HG02678 (cell line): ENCODE results near the gene C4orf46.
A peak's percentile ranks its signal among the peaks of the same experiment; 100 is the strongest.

ENCODE experiments used
- ATAC-seq: cut with Tn5 transposase; IDR thresholded peaks from one replicate; pipeline ENCODE4 v1.9.1; 2021; ENCODE audit warnings: mild to moderate bottlenecking, moderate library complexity; ENCODE audit not compliant: unreplicated experiment

C4orf46 gene

GRCh38 chr4:158656439-158656838, 15.2 kb downstream of the C4orf46 start:
- ATAC-seq = no peak

GRCh38 chr4:158652920-158653319, 18.8 kb downstream of the C4orf46 start:
- ATAC-seq = no peak

DNA sequence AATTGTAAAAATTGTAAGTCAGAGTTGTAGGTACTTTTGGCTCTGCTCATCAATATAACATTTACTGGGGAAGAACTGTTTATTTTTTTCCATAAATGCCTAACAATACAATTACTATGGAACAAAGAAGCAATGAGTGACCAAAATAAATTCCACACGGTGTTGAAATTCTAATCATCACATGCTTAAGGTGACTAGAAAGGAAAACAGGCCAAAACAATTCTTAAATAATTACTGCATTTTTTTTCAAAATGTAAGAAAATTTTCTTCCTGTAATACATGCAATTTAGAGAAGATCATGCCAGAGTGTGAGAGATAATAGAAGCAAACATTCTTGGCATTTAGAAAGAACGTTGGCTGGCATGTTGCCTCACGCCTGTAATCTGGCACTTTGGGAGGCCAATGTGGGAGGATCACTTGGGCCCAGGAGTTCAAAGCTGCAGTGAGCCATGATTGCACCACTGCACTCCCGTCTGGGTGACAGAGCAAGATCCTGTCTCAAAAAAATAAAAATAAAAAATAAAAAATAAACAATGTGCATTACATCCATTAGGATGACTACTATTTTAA, 22.5 kb downstream of the C4orf46 start:
- no peak for ATAC-seq

DNA sequence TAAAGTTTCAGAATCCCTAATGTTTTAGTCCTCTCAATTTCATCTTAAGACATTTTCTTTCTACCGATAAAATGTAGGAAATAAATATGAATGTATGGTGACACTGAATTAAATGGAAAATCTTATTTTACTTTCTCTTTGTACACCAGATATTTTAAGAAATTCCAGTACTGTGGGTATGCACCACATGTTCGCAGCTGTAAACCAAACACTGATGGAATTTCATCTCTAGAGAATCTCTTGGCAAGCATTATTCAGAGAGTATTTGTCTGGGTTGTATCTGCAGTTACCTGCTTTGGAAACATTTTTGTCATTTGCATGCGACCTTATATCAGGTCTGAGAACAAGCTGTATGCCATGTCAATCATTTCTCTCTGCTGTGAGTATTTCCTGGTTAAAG, 26.9 kb downstream of the C4orf46 start:
- no peak for ATAC-seq

DNA sequence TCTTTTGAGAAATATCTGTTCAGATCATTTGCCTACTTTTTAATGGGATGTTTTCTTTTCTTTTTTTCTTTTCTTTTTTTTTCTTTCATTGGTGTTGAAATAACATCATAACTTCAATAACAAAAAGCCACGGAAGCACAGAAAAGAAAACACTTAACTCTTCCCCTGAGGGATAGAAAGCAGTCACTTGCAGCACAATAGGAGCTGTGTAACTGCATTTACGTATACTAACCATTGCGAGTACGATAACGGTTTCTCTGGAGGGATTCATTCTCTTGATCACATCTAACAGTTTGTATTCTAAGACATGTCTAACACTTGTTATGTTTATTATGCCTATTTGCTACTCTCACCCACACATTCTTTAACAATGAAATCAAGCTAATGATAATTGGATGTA, 27.3 kb downstream of the C4orf46 start:
- no peak for ATAC-seq

GRCh38 chr4:158636619-158637018, 35.1 kb downstream of the C4orf46 start:
- no peak for ATAC-seq

DNA sequence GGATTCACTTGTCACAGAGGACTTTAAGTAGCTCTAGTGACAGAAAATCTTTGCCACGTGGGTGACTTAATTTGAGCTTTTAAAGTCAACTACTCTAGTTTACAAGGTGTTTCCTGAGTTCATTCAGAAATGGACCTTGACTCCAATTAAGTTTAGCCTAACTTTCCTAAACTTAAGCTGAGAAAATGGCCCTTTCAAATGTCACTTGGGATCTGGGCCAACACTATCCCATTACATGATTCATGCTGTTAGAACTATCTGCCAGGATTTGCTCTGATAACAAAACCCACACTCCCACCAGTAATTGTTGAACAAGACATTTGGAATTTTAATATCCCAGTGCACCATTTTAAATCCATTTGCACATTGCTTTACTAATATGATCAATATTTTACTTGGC, 40.8 kb downstream of the C4orf46 start:
- ATAC-seq = no peak

GRCh38 chr4:158625544-158625943, 46.1 kb downstream of the C4orf46 start:
- no peak for ATAC-seq

- peak; percentile 97 for ATAC-seq
Measured at GRCh38 chr4:158624889-158625478, 46.7 kb downstream of the C4orf46 start.

- ATAC-seq = no peak
Measured at GRCh38 chr4:158622251-158622650, 49.4 kb downstream of the C4orf46 start.

DNA sequence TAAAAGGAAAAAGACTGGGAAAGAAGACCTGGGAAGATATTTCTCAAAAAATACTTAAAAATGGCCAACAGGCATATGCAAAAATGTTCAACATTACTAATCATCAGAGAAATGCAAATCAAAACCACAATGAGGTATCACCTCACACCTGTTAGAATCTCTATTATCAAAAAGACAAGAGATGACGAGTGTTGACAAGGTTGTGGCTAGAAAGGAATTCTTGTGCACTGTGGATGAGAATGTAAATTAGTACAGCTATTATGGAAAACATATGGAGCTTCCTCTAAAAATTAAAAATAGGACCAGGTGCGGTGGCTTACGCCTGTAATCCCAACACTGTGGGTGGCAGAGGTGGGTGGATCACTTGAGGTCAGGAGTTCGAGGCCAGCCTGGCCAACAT, 50.0 kb downstream of the C4orf46 start:
- ATAC-seq = no peak

- ATAC-seq = no peak
Measured at GRCh38 chr4:158617956-158618355, 53.7 kb downstream of the C4orf46 start.
